GM15510 (cell line): ENCODE results near the gene GRAP.

Source experiments
- POLR2A ChIP-seq: IDR thresholded peaks from 3 replicates; pipeline ENCODE4 v1.6.1; 2011; ENCODE audit warnings: borderline replicate concordance; ENCODE audit not compliant: insufficient read length; ENCODE audit errors: extremely low read depth

The GRAP gene

GRCh38 chr17:18987862-18988545, 58.8 kb downstream of the GRAP start:
- TF ChIP-seq POLR2A = no peak

DNA sequence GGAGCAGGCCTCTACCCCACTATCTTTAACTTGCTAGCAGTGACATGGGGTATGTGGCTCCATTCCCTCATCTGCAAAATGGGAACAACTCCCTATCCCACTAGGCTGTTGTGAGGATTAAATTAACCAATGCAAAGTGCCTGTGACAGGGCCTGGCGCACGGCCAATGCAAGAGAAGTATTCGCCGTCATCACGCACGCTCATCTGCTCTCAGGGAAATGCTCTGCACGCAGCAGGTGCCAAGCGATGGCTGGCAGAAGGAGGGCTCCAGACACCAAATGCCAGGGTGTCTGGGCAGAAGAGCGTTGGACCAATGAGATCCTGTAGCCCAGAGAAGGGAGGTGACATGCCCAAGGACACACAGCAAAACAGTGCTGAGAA, 59.5 kb downstream of the GRAP start:
- TF ChIP-seq POLR2A = no peak

GRCh38 chr17:18986541-18987229, 60.1 kb downstream of the GRAP start:
- TF ChIP-seq POLR2A = no peak

DNA sequence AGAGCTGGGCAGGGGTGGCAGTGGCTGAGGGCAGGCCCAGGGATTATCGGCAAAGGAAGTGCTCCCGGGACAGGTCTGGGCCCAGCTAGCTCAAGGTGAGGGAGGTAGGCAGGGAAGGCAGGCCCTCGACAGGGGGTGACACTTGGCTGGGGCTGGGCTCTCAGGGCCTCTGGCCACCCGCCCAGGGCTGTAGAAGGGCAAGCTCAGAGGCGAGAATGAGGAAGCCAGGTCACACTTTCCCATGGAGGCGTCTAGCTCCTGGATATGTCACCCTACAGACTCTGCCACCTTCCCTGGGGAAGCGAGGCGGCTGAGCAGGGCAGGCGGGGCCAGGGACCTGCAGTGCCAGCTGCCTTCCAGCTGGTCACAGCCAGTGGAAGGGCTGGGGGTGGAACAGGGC, 61.3 kb downstream of the GRAP start:
- TF ChIP-seq POLR2A = no peak

DNA sequence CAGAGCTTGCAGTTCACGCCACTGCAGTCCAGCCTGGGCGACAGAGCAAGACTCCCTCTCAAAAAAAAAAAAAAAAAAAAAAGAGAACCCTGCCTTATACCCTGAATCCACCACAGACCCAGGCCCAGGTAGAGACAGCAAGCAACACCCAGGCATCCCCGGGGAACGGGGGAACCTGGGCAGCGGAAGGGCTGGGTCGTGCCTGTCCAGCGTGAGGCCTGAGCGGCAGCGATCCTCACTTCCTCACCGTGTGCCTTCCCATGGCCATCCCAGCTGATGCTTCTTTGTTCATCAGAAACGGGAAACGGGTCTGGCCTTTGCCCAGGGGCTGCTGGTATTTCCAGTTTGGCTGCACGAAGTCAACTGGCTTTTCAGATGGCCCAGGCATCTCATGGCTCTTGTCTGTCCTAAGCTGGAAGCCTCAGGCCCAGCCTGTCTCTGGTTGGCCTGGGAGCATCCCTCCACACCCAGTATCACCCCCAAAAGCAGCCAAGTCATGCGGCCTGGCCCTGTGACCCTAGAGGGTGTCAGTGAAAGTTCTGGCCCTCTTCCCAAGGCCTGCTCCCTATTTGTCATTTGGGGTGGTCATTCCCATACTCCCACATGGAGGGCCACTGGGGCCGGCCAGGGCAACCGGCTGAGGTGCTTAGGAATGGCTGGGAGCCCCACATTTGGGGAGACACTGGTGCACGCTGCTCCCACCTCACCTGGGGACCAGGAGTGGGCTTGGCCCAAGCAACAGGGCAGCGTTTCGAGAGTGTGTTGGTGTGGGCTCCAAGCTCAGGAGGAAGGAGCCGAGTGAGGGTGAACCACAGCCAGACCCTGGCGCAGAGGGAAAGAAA, 62.3 kb downstream of the GRAP start:
- no peak for TF ChIP-seq POLR2A

DNA sequence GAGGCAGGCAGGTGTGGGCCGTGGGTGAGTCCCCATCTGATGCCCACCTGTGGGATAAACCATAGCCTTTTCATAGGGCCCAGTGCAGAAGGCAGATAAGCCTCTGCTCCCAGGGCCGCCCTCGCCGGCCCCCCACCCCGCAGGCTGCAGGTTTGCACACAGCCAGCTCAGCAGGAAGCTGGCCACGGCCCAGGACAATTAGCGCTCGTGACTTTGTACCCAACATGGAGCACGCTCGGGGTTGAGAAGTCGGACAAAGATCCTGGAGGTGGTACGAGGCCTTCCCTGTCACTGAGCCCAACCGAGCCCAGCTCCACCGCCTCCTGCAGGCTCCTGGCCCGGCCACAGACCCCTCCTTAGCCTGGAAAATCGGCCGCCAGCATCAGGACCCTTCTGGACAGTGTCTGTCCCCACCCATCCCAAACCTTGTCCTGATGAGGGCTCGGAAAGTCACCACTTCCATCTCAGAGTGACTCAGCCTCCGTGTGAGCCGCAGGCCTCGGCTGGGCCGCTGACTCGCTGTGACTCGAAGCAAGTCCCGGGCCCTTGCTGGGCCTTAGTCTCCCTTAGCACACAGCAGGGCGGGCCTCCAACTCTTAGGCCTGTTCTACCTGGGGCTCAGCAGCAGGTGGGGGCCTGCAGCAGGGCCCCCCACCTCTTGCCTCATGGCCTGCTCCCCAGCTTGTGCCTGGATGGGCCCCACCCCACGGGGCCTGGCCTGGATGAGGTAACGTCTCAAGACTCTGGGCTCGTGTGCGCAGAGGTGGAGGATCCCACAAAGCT, 64.9 kb downstream of the GRAP start:
- TF ChIP-seq POLR2A = no peak

DNA sequence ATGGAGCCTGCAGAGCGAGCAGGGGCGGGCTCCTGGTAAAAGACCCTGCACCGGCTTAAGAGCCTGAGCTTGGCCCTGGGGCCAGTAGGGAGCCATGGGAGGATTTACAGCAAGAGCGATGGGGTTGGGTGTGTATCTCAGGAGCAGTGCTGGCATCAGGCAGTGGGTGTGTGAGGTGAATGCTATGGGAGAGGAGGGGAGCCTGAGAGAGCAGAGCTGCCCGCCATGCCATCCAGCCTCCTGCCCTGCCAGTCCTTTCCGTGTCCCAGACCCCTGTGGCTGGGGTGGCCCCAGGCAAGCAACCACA, 65.5 kb downstream of the GRAP start:
- TF ChIP-seq POLR2A = no peak

GRCh38 chr17:18980682-18981334, 65.9 kb downstream of the GRAP start:
- TF ChIP-seq POLR2A = no peak

GRCh38 chr17:18978655-18979054, 68.1 kb downstream of the GRAP start:
- no peak for TF ChIP-seq POLR2A

DNA sequence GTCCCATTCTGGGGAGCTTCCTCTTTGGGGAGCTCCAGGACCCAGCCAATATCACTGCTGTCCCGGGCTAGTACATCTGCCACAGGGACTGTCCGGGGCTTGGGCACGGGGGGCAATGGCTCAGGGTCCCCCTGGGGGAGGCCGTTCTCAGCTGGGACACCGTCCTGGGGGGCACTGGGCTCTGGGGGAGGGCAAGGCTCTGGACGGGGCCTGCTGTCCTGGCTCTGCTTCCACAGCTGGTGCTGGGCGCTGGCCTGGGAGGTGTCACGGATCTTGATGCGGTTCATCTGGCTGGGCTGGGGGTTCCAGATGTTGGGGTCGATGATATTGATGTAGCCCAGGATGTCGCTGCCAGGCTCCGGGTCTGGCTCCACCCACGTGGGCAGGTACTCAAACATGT, 68.7 kb downstream of the GRAP start:
- TF ChIP-seq POLR2A = no peak

DNA sequence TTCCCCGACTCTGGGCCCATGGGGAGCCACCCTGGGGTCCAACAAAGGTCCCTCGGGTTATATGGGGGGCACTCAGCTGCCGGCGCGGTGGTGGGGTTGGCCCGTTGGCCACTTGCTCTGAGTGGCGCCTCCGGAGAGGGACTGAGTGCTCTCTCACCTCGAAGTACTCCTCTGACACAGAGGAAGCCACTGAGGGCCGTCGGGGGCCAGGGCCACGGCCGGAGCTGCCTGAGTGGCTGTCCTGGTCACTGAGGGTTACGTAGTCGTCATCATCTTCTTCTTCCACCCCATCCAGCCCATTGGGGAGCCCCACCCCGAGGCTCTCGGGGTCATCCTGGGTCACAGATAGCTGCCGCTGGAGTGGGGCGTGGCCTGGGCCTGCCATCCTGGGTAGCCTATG, 69.1 kb downstream of the GRAP start:
- TF ChIP-seq POLR2A = no peak

GRCh38 chr17:18977021-18977420, 69.7 kb downstream of the GRAP start:
- TF ChIP-seq POLR2A = no peak

GRCh38 chr17:18976201-18976600, 70.6 kb downstream of the GRAP start:
- TF ChIP-seq POLR2A = no peak

GRCh38 chr17:18975597-18975996, 71.2 kb downstream of the GRAP start:
- TF ChIP-seq POLR2A = no peak

DNA sequence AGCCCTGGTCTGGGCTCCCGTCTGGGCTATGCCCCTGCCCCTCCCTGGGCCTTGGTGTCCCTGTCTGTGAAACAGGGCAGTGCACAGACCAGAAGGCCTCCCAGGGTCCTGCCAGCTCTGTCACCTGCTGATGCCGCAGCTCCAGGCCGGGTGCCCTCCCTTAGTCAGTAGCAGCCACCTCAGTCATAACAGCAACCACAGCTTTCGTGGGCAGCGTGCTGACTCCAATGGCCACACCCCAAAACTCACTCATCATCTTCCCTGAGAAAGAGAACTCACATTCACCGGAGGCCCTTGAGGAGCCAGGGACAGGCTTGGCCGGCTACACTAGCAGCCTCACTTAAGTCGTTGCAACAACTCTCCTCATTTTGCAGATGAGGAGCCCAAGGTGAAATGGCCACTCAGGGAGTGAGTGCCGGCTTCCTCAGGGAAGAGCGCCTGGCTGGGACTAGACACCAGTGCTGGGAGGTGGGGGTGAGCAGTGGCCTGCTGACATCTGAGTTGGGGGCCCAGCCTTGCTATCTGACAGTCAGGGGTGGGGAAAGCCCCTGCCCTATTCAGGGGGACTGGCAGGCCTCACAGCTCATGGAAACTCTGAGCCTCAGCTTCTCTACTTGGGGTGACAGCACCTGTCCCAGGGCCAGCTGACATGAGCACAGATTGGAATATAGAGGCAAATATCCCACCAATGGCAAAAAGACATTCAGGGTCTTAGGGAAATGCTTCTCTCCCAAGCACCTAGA, 72.2 kb downstream of the GRAP start:
- TF ChIP-seq POLR2A = no peak

- no peak for TF ChIP-seq POLR2A
Observed at GRCh38 chr17:18971801-18972200, 75.0 kb downstream of the GRAP start.
